SJCRH30 (cell line): Measurements from ENCODE around the gene NBPF3. TPM values are rescaled to one million over a fixed set of nuclear protein-coding genes. Genes with fewer than 3 reads are reported as not detected.

Experiments
- DNase-seq, 2 experiments: peaks; one replicate each; pipeline ENCODE4 v3.0.0-alpha.2; 2015 to 2020
- H3K27ac ChIP-seq: fragments of 250-450 bp; sonication (Bioruptor Pico); 2 replicates; pipeline ENCODE4 v1.5.1; 2020; ENCODE audit warnings: mild to moderate bottlenecking, moderate library complexity
- H3K27me3 ChIP-seq: fragments of 250-450 bp; sonication (Bioruptor Pico); 2 replicates; pipeline ENCODE4 v1.5.1; 2020; ENCODE audit warnings: mild to moderate bottlenecking, moderate library complexity
- H3K36me3 ChIP-seq: fragments of 250-450 bp; sonication (Bioruptor Pico); 2 replicates; pipeline ENCODE4 v1.5.1; 2020; ENCODE audit warnings: mild to moderate bottlenecking, moderate library complexity
- H3K4me1 ChIP-seq: fragments of 250-450 bp; sonication (Bioruptor Pico); 2 replicates; pipeline ENCODE4 v1.5.1; 2020; ENCODE audit warnings: mild to moderate bottlenecking, moderate library complexity
- H3K4me3 ChIP-seq: fragments of 250-450 bp; sonication (Bioruptor Pico); 2 replicates; pipeline ENCODE4 v1.5.1; 2020; ENCODE audit warnings: mild to moderate bottlenecking, moderate library complexity
- H3K9me3 ChIP-seq: fragments of 250-450 bp; sonication (Bioruptor Pico); replicated peaks from 2 replicates; pipeline ENCODE4 v1.5.1; 2020; ENCODE audit warnings: mild to moderate bottlenecking, moderate library complexity
- total RNA-seq: library from RNA; depleted of rRNA; stranded (reverse); fragments of >200 nt; shearing (Covaris generic); gene quantifications from 2 replicates; pipeline ENCODE4 v1.2.3, GENCODE V29; 2014; rRNA removed

The NBPF3 gene
- total RNA-seq, 1 experiment from 2014 or later: 0.67 TPM

DNA sequence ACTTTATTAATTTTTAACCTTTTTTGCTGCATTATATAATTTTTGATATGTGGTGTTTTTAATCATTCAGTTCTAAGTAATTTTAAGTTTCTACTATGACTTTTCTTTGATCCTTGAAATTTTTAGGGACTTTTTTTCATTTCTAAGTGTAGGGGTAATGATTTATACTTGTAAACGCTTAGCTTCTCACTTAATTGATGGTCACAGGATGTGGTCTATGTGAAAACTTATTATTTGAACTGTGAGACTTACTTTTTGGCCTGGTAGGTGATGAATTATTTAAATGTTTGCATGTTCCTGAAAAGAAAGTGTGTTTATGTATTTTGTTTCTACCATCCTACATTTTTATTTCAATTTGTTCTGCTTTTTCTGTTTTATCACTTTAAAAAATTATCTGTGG lies 86.5 kb downstream of the NBPF3 start:
- Histone ChIP-seq H3K27ac (no peak overlapping the region), H3K4me1 (peaks cover 2% of the 10 kb centered on the region; the same call in 1 of the 2 replicates), H3K9me3 (no peaks in the 10 kb centered on the region), H3K27me3 (no peaks in the 10 kb centered on the region), H3K4me3 (no peak overlapping the region), H3K36me3 (no peaks in the 10 kb centered on the region)
- DNase-seq: no peak

DNA sequence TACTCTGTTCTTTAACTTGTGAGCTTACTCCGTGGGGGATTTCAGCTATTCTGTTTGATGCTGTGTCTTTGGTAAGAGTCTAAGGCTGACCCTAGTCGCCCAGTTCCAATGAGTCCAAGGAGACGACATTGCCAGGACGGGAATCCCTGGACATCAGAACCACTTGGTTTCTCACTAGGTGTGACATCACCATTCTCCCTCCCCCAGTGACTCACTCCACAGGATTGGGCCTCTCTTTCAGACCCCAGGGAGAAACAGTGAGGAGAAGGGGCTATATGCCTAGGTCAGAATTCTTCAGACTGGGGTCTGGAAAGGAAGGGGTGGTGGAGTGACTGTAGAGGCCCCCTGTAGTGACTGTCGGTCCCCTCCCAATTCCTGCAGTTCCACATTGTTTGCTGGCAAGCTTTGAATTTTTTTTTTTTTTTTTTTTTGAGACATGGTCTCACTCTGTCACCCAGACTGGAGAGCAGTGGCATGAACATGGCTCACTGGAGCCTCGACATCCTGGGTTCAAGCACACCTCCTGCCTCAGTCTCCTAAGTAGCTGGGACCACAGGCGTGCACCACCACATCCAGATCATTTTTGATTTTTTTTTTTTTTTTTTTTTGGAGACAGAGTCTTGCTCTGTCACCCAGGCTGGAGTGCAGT lies 90.6 kb downstream of the NBPF3 start:
- no peaks in the 10 kb centered on the region for H3K27me3 ChIP-seq
- no peak overlapping the region for H3K27ac ChIP-seq
- H3K4me1 ChIP-seq: peaks cover 11% of the 10 kb centered on the region; the same call in 1 of the 2 replicates
- no peak overlapping the region for H3K4me3 ChIP-seq
- H3K36me3 ChIP-seq: no peaks in the 10 kb centered on the region
- no peaks in the 10 kb centered on the region for H3K9me3 ChIP-seq
- no peak for DNase-seq

DNA sequence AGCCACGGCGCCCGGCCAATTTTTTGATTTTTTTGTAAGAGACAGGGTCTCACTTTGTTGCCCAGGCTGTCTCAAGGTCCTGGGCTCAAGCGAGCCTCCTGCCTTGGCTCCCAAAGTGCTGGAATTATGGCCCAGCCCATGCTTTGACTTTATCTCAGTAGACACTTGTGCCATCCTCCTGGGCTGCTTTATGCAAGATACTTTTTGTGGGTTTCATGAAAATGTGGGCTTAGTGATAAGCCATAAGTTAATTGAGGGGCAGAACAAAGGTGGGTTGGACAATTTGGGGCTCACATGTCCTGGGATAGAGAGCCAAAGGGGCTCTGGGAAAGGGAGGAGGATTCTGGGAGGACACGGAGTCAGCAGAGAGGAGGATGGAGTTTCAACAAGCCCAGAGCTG lies 91.3 kb downstream of the NBPF3 start:
- DNase-seq: no peak
- Histone ChIP-seq H3K4me1 (peaks cover 11% of the 10 kb centered on the region; the same call in 1 of the 2 replicates), H3K4me3 (no peak overlapping the region), H3K36me3 (no peaks in the 10 kb centered on the region), H3K9me3 (no peaks in the 10 kb centered on the region), H3K27ac (no peak overlapping the region), H3K27me3 (no peaks in the 10 kb centered on the region)

DNA sequence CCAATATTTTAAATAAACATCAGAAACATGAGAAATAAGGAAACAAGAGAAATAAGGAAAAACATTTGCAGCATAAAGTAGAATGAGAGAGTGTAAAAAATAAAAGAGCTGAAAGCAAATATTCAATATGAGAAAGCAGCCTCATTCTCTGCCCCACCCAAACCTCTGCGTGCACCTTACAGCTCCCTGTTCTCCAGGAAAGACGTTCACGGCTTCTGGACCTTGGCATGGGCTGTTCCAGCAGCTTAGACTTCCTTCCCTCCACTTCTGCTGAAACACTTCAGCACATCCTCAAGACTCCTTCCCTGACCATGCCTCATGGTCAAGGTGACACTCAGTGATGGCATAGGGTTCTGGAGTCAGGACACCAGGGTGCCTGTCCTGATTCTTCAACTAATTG lies 92.6 kb downstream of the NBPF3 start:
- Histone ChIP-seq H3K27me3 (no peaks in the 10 kb centered on the region), H3K9me3 (no peaks in the 10 kb centered on the region), H3K4me3 (no peak overlapping the region), H3K36me3 (no peaks in the 10 kb centered on the region), H3K4me1 (peaks cover 13% of the 10 kb centered on the region), H3K27ac (no peak overlapping the region)
- DNase-seq: no peak

DNA sequence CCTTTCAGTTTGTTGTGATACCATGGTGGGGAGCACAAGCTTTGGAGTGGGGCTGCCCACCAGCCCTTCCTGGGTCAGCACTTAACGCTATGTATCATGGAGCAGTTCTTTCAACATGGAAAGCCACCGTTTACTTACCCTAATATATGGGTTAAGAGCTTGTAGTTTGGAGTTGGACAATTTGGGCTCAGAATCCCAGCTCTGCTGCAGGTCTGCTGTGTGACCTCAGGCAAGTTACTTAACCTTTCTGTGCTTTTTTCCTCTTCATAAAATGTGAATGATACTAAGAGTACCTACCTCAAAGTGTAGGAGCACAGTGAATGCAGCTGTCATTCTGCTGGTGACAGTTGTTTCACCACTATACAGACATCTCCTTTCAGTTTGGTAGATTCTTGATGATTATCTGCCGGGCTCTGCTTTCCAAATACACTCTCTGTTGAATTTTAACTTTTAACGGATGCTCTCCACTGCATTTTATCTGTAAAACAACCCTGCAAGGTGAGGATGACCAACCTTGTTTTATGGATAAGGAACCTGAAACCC lies 93.1 kb downstream of the NBPF3 start:
- Histone ChIP-seq H3K4me3 (no peak overlapping the region), H3K27me3 (no peaks in the 10 kb centered on the region), H3K9me3 (no peaks in the 10 kb centered on the region), H3K4me1 (peaks cover 19% of the 10 kb centered on the region), H3K36me3 (no peaks in the 10 kb centered on the region), H3K27ac (no peak overlapping the region)
- DNase-seq: no peak

DNA sequence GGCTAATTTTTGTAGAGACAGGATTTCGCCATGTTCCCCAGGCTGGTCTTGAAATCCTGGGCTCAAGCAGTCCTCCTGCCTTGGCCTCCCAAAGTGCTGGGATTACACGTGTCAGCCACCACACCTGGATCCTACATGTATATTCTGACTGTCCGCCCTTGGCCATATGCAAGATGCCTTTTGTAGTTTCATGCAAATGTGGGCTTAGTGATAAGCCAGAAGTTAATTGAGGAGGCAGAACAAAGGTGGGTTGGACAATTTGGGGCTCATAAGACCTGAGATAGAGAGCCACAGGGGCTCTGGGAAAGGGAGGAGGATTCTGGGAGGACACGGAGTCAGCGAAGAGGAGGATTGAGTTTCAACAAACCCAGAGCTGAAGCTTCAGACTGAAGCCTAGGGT lies 94.2 kb downstream of the NBPF3 start:
- Histone ChIP-seq H3K4me3 (no peak overlapping the region), H3K9me3 (no peaks in the 10 kb centered on the region), H3K27me3 (no peaks in the 10 kb centered on the region), H3K27ac (no peak overlapping the region), H3K36me3 (no peaks in the 10 kb centered on the region), H3K4me1 (peaks cover 27% of the 10 kb centered on the region)
- no peak for DNase-seq

Other genes with a start within 250 kb of the NBPF3 start
- gene ECE1, start 149.7 kb upstream of the NBPF3 start, total RNA-seq: 73.2 and 74.5 TPM in 2 replicates
- 0.63 and 0.84 TPM in 2 replicates for gene ALPL, start 69.3 kb downstream of the NBPF3 start, total RNA-seq
- gene RAP1GAP, start 229.2 kb downstream of the NBPF3 start, total RNA-seq: 5.2 and 8.4 TPM in 2 replicates